CD14-positive monocyte (primary cell): Measurements from ENCODE around the gene RAPGEF5. TPM values are rescaled to one million over a fixed set of nuclear protein-coding genes. Genes with fewer than 3 reads are reported as not detected.

Source experiments
- DNase-seq, 3 donors: peaks; one replicate each; pipeline ENCODE4 v3.0.0-alpha.2; 2011 to 2022
- H2AFZ ChIP-seq: 2 replicates; pipeline ENCODE4 v1.6.0; 2012; ENCODE audit warnings: mild to moderate bottlenecking, low read depth, low read length, inconsistent platforms; ENCODE audit not compliant: insufficient read depth, poor library complexity, severe bottlenecking
- H3K27ac ChIP-seq, 2 donors: 1 replicate in 1 of 2; 2 replicates in 1 of 2; pipeline ENCODE4 v1.5.1; 2012 to 2013; ENCODE audit warnings: low read length in 2 of 2, control low read depth in 1 of 2, inconsistent platforms in 1 of 2, low read depth in 1 of 2, mild to moderate bottlenecking in 1 of 2
- H3K27me3 ChIP-seq, 2 donors: one replicate each; pipeline versions ENCODE4 v1.6.0 to v1.6.1; 2011 to 2013; ENCODE audit warnings: low read length in 2 of 2; ENCODE audit not compliant: control insufficient read depth in 2 of 2, insufficient read depth in 2 of 2
- H3K36me3 ChIP-seq, 2 donors: replicated peaks in 1 of 2; 1 replicate in 1 of 2; 2 replicates in 1 of 2; pipeline versions ENCODE4 v1.5.1 to v1.6.1; 2012 to 2013; ENCODE audit warnings: low read length in 2 of 2, control low read depth in 1 of 2, inconsistent platforms in 1 of 2, mild to moderate bottlenecking in 1 of 2; ENCODE audit not compliant: insufficient read depth in 2 of 2, control insufficient read depth in 1 of 2
- H3K4me1 ChIP-seq, 2 donors: 1 replicate in 1 of 2; 2 replicates in 1 of 2; pipeline versions ENCODE4 v1.5.1 to v1.6.1; 2012 to 2013; ENCODE audit warnings: low read length in 2 of 2, control low read depth in 1 of 2, inconsistent platforms in 1 of 2, mild to moderate bottlenecking in 1 of 2, moderate library complexity in 1 of 2; ENCODE audit not compliant: insufficient read depth in 2 of 2, control insufficient read depth in 1 of 2
- H3K4me2 ChIP-seq: replicated peaks from 2 replicates; pipeline ENCODE3; 2012; ENCODE audit warnings: low read length, moderate library complexity, mild to moderate bottlenecking; ENCODE audit not compliant: poor library complexity, severe bottlenecking; ENCODE audit errors: extremely low read depth
- H3K4me3 ChIP-seq, 3 experiments: fragments of 200-600 bp in 1 of 3; sonication (generic) in 1 of 3; replicated peaks in 1 of 3; 1 replicate in 2 of 3; 2 replicates in 1 of 3; pipeline ENCODE4 v1.5.1; 2011 to 2013; ENCODE audit warnings: low read length in 3 of 3, mild to moderate bottlenecking in 3 of 3, control low read depth in 2 of 3, low read depth in 2 of 3, inconsistent platforms in 1 of 3, moderate library complexity in 1 of 3
- H3K79me2 ChIP-seq: 2 replicates; pipeline ENCODE4 v1.6.0; 2012; ENCODE audit warnings: mild to moderate bottlenecking, control low read depth, inconsistent platforms, low read length, moderate library complexity; ENCODE audit not compliant: insufficient read depth
- H3K9ac ChIP-seq: 2 replicates; pipeline ENCODE4 v1.6.0; 2017; ENCODE audit warnings: low read length, mild to moderate bottlenecking; ENCODE audit not compliant: insufficient read depth, poor library complexity, severe bottlenecking
- H3K9me3 ChIP-seq, 2 donors: replicated peaks in 1 of 2; 1 replicate in 1 of 2; 2 replicates in 1 of 2; pipeline versions ENCODE4 v1.5.1 to v1.6.1; 2012 to 2013; ENCODE audit warnings: low read length in 2 of 2, control low read depth in 1 of 2; ENCODE audit not compliant: control insufficient read depth in 1 of 2, insufficient read depth in 1 of 2
- H4K20me1 ChIP-seq: 2 replicates; pipeline ENCODE4 v1.6.0; 2012; ENCODE audit warnings: mild to moderate bottlenecking, low read length, control low read depth, moderate library complexity; ENCODE audit not compliant: insufficient read depth
- H3K27ac Mint-ChIP-seq, 7 donors: one replicate each; pipeline ENCODE4 v1.8.0; 2020; ENCODE audit warnings: mild to moderate bottlenecking in 7 of 7, mixed read lengths in 7 of 7, moderate library complexity in 6 of 7, inconsistent platforms in 2 of 7
- H3K27me3 Mint-ChIP-seq, 3 donors: one replicate each; pipeline ENCODE4 v1.8.0; 2021 to 2022; ENCODE audit warnings: low read depth in 3 of 3, mild to moderate bottlenecking in 3 of 3, mixed read lengths in 3 of 3, moderate library complexity in 3 of 3, inconsistent platforms in 1 of 3
- H3K36me3 Mint-ChIP-seq, 2 donors: one replicate each; pipeline ENCODE4 v1.8.0; 2020; ENCODE audit warnings: mixed read lengths in 2 of 2, inconsistent platforms in 1 of 2, mild to moderate bottlenecking in 1 of 2
- H3K4me1 Mint-ChIP-seq: one replicate; pipeline ENCODE4 v1.8.0; 2020; ENCODE audit warnings: mild to moderate bottlenecking, mixed read lengths
- H3K4me3 Mint-ChIP-seq, 2 donors: one replicate each; pipeline ENCODE4 v1.8.0; 2020; ENCODE audit warnings: mild to moderate bottlenecking in 2 of 2, mixed read lengths in 2 of 2, moderate library complexity in 1 of 2
- H3K9me3 Mint-ChIP-seq, 7 donors: one replicate each; pipeline ENCODE4 v1.8.0; 2020 to 2022; ENCODE audit warnings: mixed read lengths in 7 of 7, mild to moderate bottlenecking in 6 of 7, moderate library complexity in 6 of 7, inconsistent platforms in 2 of 7
- CTCF ChIP-seq: fragments of 200-600 bp; IDR thresholded peaks from one replicate; pipeline ENCODE4 v1.8.0; 2022; ENCODE audit warnings: antibody characterized with exemption, mild to moderate bottlenecking
- WGBS: methylation state at CpG from one replicate; pipeline ENCODE4 v1.1.5; 2013; ENCODE audit warnings: missing lambda C conversion rate; ENCODE audit not compliant: insufficient coverage; 5-methylcytosine and 5-hydroxymethylcytosine counted together
- intact Hi-C, 2 donors: fragments of 100-400 bp; cut with micrococcal nuclease; formaldehyde crosslinking; loops; one replicate each; pipeline versions ENCODE4 v1.15.0 to v1.15.1; 2023
- polyA plus RNA-seq, 3 donors: library from polyadenylated mRNA; depleted of rRNA in 1 of 3; unstranded in 2 of 3; stranded (reverse) in 1 of 3; fragments of 300-500 nt in 2 of 3; fragments of >200 nt in 1 of 3; fragmentation: Illumina TruSeq in 2 of 3; gene quantifications; 1 replicate in 2 of 3; 2 replicates in 1 of 3; pipeline ENCODE4 v1.2.3, GENCODE V29; 2012 to 2021

RAPGEF5 gene
- polyA plus RNA-seq, 3 donors: not detected

- TF ChIP-seq CTCF: no peak
Observed at GRCh38 chr7:22375359-22376048, 18.6 kb upstream of the RAPGEF5 start.

GRCh38 chr7:22373911-22374310 is 17.0 kb upstream of the RAPGEF5 start:
- no peaks in the 10 kb centered on the region for H4K20me1 ChIP-seq
- H3K4me1 ChIP-seq: no peaks in the 10 kb centered on the region
- no CpG with 5 or more reads among the region's 2 CpGs for WGBS
- Mint-ChIP-seq H3K27ac (no peak overlapping the region), H3K4me1 (no peaks in the 10 kb centered on the region), H3K36me3 (no peaks in the 10 kb centered on the region), H3K4me3 (no peak overlapping the region), H3K27me3 (peaks cover 0 to 1% (median 0%) of the 10 kb centered on the region in 3 donors), H3K9me3 (no peaks in the 10 kb centered on the region)
- H3K27me3 ChIP-seq: no peaks in the 10 kb centered on the region
- no peak overlapping the region for H2AFZ ChIP-seq
- H3K36me3 ChIP-seq: no peaks in the 10 kb centered on the region
- no peaks in the 10 kb centered on the region for H3K79me2 ChIP-seq
- no peak overlapping the region for H3K4me3 ChIP-seq
- no peaks in the 10 kb centered on the region for H3K9me3 ChIP-seq
- no peak for TF ChIP-seq CTCF
- intact Hi-C loops: no loop called here
- no peak for DNase-seq
- H3K27ac ChIP-seq: no peak overlapping the region
- no peak overlapping the region for H3K9ac ChIP-seq
- no peak overlapping the region for H3K4me2 ChIP-seq

More at GRCh38 chr7:22375359-22376048, 18.6 kb upstream of the RAPGEF5 start:
- H3K27ac ChIP-seq: no peak overlapping the region
- H3K4me1 ChIP-seq: no peaks in the 10 kb centered on the region
- H3K27me3 ChIP-seq: no peaks in the 10 kb centered on the region
- H3K27me3 Mint-ChIP-seq: peaks cover 0 to 2% (median 1%) of the 10 kb centered on the region in 3 donors
- intact Hi-C loops: no loop called here
- no peaks in the 10 kb centered on the region for H4K20me1 ChIP-seq
- H3K4me2 ChIP-seq: no peak overlapping the region
- H3K4me3 Mint-ChIP-seq: no peak overlapping the region
- H3K9me3 Mint-ChIP-seq: peaks cover 0 to 2% (median 0%) of the 10 kb centered on the region in 7 donors
- no peak overlapping the region for H2AFZ ChIP-seq
- WGBS: no CpG with 5 or more reads among the region's 2 CpGs
- H3K4me1 Mint-ChIP-seq: no peaks in the 10 kb centered on the region
- no peaks in the 10 kb centered on the region for H3K79me2 ChIP-seq
- no peak overlapping the region for H3K27ac Mint-ChIP-seq
- no peaks in the 10 kb centered on the region for H3K36me3 ChIP-seq
- no peak overlapping the region for H3K9ac ChIP-seq
- H3K36me3 Mint-ChIP-seq: no peaks in the 10 kb centered on the region
- no peak for DNase-seq
- H3K9me3 ChIP-seq: no peaks in the 10 kb centered on the region
- H3K4me3 ChIP-seq: no peak overlapping the region
